ENCODE results near the gene PANK4. TPM values are rescaled to one million over a fixed set of nuclear protein-coding genes. Genes with fewer than 3 reads are reported as not detected.

Gene PANK4
- total and polyA plus RNA-seq, 10 of the 15 experiments (the other 5 are each of a cell fraction or from before 2014, with no cell fraction given), result 0.35 to 38.0 (median 18.6) TPM

DNA sequence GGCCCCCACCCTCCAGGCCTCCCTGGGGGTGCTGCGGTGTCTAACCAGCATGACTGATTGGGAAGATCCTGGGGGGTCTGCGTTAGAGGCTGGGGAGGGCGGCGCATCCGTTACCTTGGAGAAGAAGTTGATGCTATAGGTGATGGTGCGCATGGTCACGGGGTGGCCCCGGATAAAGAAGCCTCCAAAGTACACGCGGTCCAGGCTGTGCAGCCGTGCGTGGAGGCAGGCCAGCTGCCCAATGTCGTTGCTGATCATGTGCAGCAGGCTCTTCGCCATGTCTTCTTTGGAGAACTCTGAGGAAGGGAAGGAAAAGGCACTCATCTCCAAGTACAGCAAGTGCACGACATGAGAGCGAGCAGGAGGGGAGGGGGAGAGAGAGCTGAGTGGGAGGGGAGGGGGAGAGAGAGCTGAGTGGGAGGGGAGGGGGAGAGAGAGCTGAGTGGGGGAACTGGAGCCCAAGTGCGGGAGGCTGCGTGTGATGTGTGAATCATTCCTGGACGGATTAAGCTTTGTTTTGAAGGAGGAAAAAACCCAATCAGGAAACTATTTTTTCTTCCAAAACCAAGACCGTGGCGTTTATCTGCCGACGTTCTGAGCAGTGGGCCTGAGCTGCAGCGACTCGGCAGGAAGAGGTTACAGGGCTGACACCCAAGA lies 7.2 kb downstream of the PANK4 start:
- ATAC-seq (no peak), DNase-seq (ENCODE audit: low read depth, low spot score) (no peak), FAIRE-seq (no peak)
- peaks cover 1% of the 10 kb centered on the region; the same call in 1 of the 2 replicates for H4K20me1 ChIP-seq (ENCODE audit: control insufficient read depth, insufficient read depth)
- ChIA-PET CTCF (interaction anchor here (0.8 kb wide), 1 partner anchor 19 kb away, joined by 3 read pairs; no protein-coding TSS in a partner anchor), RAD21 (ENCODE audit: unreplicated experiment) (no interaction called here), POLR2A (interaction anchor here (0.8 kb wide), 1 partner anchor 104 kb away, joined by 3 read pairs; no protein-coding TSS in a partner anchor), SMC1A (ENCODE audit: uncharacterized antibody, unreplicated experiment) (no interaction called here)
- no peak overlapping the region for H3K9ac ChIP-seq (ENCODE audit: control insufficient read depth, insufficient read depth, low read length)
- H3K9me3 ChIP-seq (replicated peaks; ENCODE audit: control insufficient read depth, insufficient read depth, low read length), result no peaks in the 10 kb centered on the region
- intact Hi-C loops (cut with micrococcal nuclease; ENCODE audit: unreplicated experiment), result no loop called here
- no peaks in the 10 kb centered on the region for H3K27me3 ChIP-seq (replicated peaks in 1 of 2; ENCODE audit: control insufficient read depth in 2 of 2, insufficient read depth in 2 of 2, low read length in 1 of 2)
- no peaks in the 10 kb centered on the region; the same call in 1 of the 2 replicates for H3K4me1 ChIP-seq (ENCODE audit: control insufficient read depth, insufficient read depth, low read length)
- H3K79me2 ChIP-seq (ENCODE audit: control insufficient read depth, insufficient read depth, low read length), result peaks cover 17% of the 10 kb centered on the region
- WGBS (ENCODE audit: insufficient coverage, insufficient replicate concordance, low lambda C conversion rate, missing lambda C conversion rate), result 93% methylated on average over 21 of the region's 25 CpGs
- no peak overlapping the region for H3K4me3 ChIP-seq
- no peak overlapping the region for H2AFZ ChIP-seq (ENCODE audit: control insufficient read depth, low read depth, low read length)
- H3K4me2 ChIP-seq (ENCODE audit: control insufficient read depth, insufficient read depth), result no peak overlapping the region
- BruUV-seq (replicated peaks), result no TSS peak
- no peak overlapping the region for H3K27ac ChIP-seq (ENCODE audit: control insufficient read depth, insufficient read depth)
- in situ Hi-C loops (cut with MboI), result no loop called here
- peaks cover 8 to 49% of the 10 kb centered on the region in 2 experiments; a peak in 3 of 4 replicates for H3K36me3 ChIP-seq (ENCODE audit: control insufficient read depth in 2 of 2, insufficient read depth in 2 of 2, low read length in 1 of 2)
- TF ChIP-seq BHLHE40 (IDR thresholded peaks at IDR 0.05; ENCODE audit: borderline replicate concordance in 1 of 2, low read depth in 2 of 2, low read length in 1 of 2) (no peak), MYB (IDR thresholded peaks at IDR 0.05; ENCODE audit: borderline replicate concordance, low read depth, low read length) (no peak), BCL11A (IDR thresholded peaks at IDR 0.05; ENCODE audit: low read depth, low read length) (no peak), NR2F1 (conservative IDR thresholded peaks at IDR 0.05) (no peak), FOXM1 (IDR thresholded peaks at IDR 0.05; ENCODE audit: low read depth, low read length) (no peak), SUPT20H (IDR thresholded peaks at IDR 0.05; ENCODE audit: borderline replicate concordance, control insufficient read depth, low read depth, low read length) (no peak)
- TF ChIP-seq, protein P1, sequence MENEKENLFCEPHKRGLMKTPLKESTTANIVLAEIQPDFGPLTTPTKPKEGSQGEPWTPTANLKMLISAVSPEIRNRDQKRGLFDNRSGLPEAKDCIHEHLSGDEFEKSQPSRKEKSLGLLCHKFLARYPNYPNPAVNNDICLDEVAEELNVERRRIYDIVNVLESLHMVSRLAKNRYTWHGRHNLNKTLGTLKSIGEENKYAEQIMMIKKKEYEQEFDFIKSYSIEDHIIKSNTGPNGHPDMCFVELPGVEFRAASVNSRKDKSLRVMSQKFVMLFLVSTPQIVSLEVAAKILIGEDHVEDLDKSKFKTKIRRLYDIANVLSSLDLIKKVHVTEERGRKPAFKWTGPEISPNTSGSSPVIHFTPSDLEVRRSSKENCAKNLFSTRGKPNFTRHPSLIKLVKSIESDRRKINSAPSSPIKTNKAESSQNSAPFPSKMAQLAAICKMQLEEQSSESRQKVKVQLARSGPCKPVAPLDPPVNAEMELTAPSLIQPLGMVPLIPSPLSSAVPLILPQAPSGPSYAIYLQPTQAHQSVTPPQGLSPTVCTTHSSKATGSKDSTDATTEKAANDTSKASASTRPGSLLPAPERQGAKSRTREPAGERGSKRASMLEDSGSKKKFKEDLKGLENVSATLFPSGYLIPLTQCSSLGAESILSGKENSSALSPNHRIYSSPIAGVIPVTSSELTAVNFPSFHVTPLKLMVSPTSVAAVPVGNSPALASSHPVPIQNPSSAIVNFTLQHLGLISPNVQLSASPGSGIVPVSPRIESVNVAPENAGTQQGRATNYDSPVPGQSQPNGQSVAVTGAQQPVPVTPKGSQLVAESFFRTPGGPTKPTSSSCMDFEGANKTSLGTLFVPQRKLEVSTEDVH (IDR thresholded peaks at IDR 0.05; ENCODE audit: low read depth, partially characterized antibody), result no peak
- TF ChIP-seq, protein P2, sequence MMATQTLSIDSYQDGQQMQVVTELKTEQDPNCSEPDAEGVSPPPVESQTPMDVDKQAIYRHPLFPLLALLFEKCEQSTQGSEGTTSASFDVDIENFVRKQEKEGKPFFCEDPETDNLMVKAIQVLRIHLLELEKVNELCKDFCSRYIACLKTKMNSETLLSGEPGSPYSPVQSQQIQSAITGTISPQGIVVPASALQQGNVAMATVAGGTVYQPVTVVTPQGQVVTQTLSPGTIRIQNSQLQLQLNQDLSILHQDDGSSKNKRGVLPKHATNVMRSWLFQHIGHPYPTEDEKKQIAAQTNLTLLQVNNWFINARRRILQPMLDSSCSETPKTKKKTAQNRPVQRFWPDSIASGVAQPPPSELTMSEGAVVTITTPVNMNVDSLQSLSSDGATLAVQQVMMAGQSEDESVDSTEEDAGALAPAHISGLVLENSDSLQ (IDR thresholded peaks at IDR 0.05), result no peak
- TF ChIP-seq, protein P3, sequence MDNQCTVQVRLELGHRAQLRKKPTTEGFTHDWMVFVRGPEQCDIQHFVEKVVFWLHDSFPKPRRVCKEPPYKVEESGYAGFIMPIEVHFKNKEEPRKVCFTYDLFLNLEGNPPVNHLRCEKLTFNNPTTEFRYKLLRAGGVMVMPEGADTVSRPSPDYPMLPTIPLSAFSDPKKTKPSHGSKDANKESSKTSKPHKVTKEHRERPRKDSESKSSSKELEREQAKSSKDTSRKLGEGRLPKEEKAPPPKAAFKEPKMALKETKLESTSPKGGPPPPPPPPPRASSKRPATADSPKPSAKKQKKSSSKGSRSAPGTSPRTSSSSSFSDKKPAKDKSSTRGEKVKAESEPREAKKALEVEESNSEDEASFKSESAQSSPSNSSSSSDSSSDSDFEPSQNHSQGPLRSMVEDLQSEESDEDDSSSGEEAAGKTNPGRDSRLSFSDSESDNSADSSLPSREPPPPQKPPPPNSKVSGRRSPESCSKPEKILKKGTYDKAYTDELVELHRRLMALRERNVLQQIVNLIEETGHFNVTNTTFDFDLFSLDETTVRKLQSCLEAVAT (IDR thresholded peaks at IDR 0.05), result no peak
- TF ChIP-seq, protein P4, sequence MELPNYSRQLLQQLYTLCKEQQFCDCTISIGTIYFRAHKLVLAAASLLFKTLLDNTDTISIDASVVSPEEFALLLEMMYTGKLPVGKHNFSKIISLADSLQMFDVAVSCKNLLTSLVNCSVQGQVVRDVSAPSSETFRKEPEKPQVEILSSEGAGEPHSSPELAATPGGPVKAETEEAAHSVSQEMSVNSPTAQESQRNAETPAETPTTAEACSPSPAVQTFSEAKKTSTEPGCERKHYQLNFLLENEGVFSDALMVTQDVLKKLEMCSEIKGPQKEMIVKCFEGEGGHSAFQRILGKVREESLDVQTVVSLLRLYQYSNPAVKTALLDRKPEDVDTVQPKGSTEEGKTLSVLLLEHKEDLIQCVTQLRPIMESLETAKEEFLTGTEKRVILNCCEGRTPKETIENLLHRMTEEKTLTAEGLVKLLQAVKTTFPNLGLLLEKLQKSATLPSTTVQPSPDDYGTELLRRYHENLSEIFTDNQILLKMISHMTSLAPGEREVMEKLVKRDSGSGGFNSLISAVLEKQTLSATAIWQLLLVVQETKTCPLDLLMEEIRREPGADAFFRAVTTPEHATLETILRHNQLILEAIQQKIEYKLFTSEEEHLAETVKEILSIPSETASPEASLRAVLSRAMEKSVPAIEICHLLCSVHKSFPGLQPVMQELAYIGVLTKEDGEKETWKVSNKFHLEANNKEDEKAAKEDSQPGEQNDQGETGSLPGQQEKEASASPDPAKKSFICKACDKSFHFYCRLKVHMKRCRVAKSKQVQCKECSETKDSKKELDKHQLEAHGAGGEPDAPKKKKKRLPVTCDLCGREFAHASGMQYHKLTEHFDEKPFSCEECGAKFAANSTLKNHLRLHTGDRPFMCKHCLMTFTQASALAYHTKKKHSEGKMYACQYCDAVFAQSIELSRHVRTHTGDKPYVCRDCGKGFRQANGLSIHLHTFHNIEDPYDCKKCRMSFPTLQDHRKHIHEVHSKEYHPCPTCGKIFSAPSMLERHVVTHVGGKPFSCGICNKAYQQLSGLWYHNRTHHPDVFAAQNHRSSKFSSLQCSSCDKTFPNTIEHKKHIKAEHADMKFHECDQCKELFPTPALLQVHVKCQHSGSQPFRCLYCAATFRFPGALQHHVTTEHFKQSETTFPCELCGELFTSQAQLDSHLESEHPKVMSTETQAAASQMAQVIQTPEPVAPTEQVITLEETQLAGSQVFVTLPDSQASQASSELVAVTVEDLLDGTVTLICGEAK (IDR thresholded peaks at IDR 0.05; ENCODE audit: borderline replicate concordance), result no peak

All from GM12878 (cell line).